ENCODE data around the gene MEDAG.

GRCh38 chr13:30904043-30904442 lies 2.0 kb upstream of the MEDAG start:
- TF ChIP-seq CTCF (conservative IDR thresholded peaks at IDR 0.05) (no peak), EZH2 (IDR thresholded peaks at IDR 0.05; ENCODE audit: low read depth) (no peak)

Measured in PC-9 (cell line).